NCI-H1436 (cell line): Measurements from ENCODE around the gene DNASE1L1.

ENCODE experiments used
- DNase-seq: peaks from one replicate; lab custom pipeline; 2025; lab: John Stamatoyannopoulos, UW

Gene DNASE1L1

GRCh38 chrX:154367474-154368308 is 41.4 kb downstream of the DNASE1L1 start:
- DNase-seq: no peak

GRCh38 chrX:154366666-154367055 is 42.4 kb downstream of the DNASE1L1 start:
- no peak for DNase-seq

GRCh38 chrX:154365997-154366665 is 42.9 kb downstream of the DNASE1L1 start:
- no peak for DNase-seq

GRCh38 chrX:154365052-154365600 is 43.9 kb downstream of the DNASE1L1 start:
- DNase-seq: no peak

GRCh38 chrX:154363706-154364439 is 45.2 kb downstream of the DNASE1L1 start:
- no peak for DNase-seq

- DNase-seq: no peak
Observed at GRCh38 chrX:154362085-154362742, 46.8 kb downstream of the DNASE1L1 start.

- DNase-seq: no peak
Observed at GRCh38 chrX:154360155-154360713, 48.8 kb downstream of the DNASE1L1 start.

GRCh38 chrX:154359362-154360154 is 49.5 kb downstream of the DNASE1L1 start:
- DNase-seq: no peak

GRCh38 chrX:154358829-154359228 is 50.2 kb downstream of the DNASE1L1 start:
- DNase-seq: no peak

GRCh38 chrX:154358011-154358410 is 51.0 kb downstream of the DNASE1L1 start:
- no peak for DNase-seq

- no peak for DNase-seq
Observed at GRCh38 chrX:154357205-154357604, 51.8 kb downstream of the DNASE1L1 start.

GRCh38 chrX:154356596-154356995 is 52.5 kb downstream of the DNASE1L1 start:
- no peak for DNase-seq

- DNase-seq: no peak
Observed at GRCh38 chrX:154355776-154356140, 53.3 kb downstream of the DNASE1L1 start.

GRCh38 chrX:154355094-154355775 is 53.8 kb downstream of the DNASE1L1 start:
- no peak for DNase-seq

- DNase-seq: no peak
Observed at GRCh38 chrX:154354516-154354915, 54.5 kb downstream of the DNASE1L1 start.

- DNase-seq: no peak
Observed at GRCh38 chrX:154354013-154354412, 55.0 kb downstream of the DNASE1L1 start.

- DNase-seq: no peak
Observed at GRCh38 chrX:154353172-154353843, 55.7 kb downstream of the DNASE1L1 start.

- no peak for DNase-seq
Observed at GRCh38 chrX:154352466-154352865, 56.6 kb downstream of the DNASE1L1 start.

GRCh38 chrX:154352012-154352401 is 57.0 kb downstream of the DNASE1L1 start:
- DNase-seq: no peak
